Keratinocyte (primary cell): ENCODE results near the gene OCEL1. TPM values are rescaled to one million over a fixed set of nuclear protein-coding genes. Genes with fewer than 3 reads are reported as not detected.
A peak's percentile ranks its signal among the peaks of the same experiment; 100 is the strongest.
"Not testable (repeated sequence)": the region's sequence is repeated elsewhere in the genome, so short reads cannot be mapped to it uniquely, and the experiment has no call there.

Experiments used
- DNase-seq: peaks from one replicate; pipeline ENCODE4 v3.0.0-alpha.2; 2011; ENCODE audit warnings: low read depth, missing footprints, low spot score
- FAIRE-seq: peaks from 2 replicates; lab custom pipeline; 2011; peaks lifted over from hg19 to GRCh38; lab: Jason Lieb, UNC
- H2AFZ ChIP-seq: 2 replicates; pipeline ENCODE4 v1.6.0; 2012; ENCODE audit warnings: low read length, control low read depth, inconsistent platforms; ENCODE audit not compliant: control insufficient read depth
- H3K27ac ChIP-seq: 2 replicates; pipeline ENCODE4 v1.5.1; 2011; ENCODE audit warnings: low read length; ENCODE audit not compliant: control insufficient read depth, insufficient read depth
- H3K27me3 ChIP-seq: 3 replicates; pipeline ENCODE4 v1.6.0; 2011; ENCODE audit warnings: low read length; ENCODE audit not compliant: control insufficient read depth, insufficient read depth; ENCODE audit errors: extremely low read depth
- H3K36me3 ChIP-seq, 2 experiments: 2 replicates in 1 of 2; 3 replicates in 1 of 2; pipeline ENCODE4 v1.5.1; 2011; ENCODE audit warnings: low read length in 2 of 2, mild to moderate bottlenecking in 1 of 2; ENCODE audit not compliant: control insufficient read depth in 2 of 2, insufficient read depth in 2 of 2; ENCODE audit errors: extremely low read depth in 1 of 2
- H3K4me1 ChIP-seq: 3 replicates; pipeline ENCODE4 v1.5.1; 2011; ENCODE audit warnings: low read length; ENCODE audit not compliant: control insufficient read depth, insufficient read depth; ENCODE audit errors: extremely low read depth
- H3K4me2 ChIP-seq: 3 replicates; pipeline ENCODE4 v1.6.0; 2011; ENCODE audit warnings: low read depth, low read length; ENCODE audit not compliant: control insufficient read depth, insufficient read depth; ENCODE audit errors: extremely low read depth
- H3K4me3 ChIP-seq, 3 experiments: fragments of 200-600 bp in 1 of 3; sonication (generic) in 1 of 3; 2 replicates in 2 of 3; 3 replicates in 1 of 3; pipeline ENCODE4 v1.5.1; 2011 to 2016; ENCODE audit warnings: low read length in 3 of 3, mild to moderate bottlenecking in 3 of 3, control low read depth in 2 of 3, inconsistent platforms in 1 of 3, low read depth in 1 of 3, mixed read lengths in 1 of 3, mixed run types in 1 of 3, moderate library complexity in 1 of 3; ENCODE audit not compliant: control insufficient read depth in 2 of 3, insufficient read depth in 2 of 3; ENCODE audit errors: extremely low read depth in 1 of 3
- H3K79me2 ChIP-seq: 2 replicates; pipeline ENCODE4 v1.6.0; 2012; ENCODE audit warnings: low read length; ENCODE audit not compliant: control insufficient read depth, insufficient read depth
- H3K9ac ChIP-seq: 3 replicates; pipeline ENCODE4 v1.6.0; 2011; ENCODE audit warnings: low read length; ENCODE audit not compliant: control insufficient read depth, insufficient read depth; ENCODE audit errors: extremely low read depth
- H3K9me1 ChIP-seq: 3 replicates; pipeline ENCODE4 v1.6.0; 2011; ENCODE audit warnings: low read length; ENCODE audit not compliant: control insufficient read depth, insufficient read depth; ENCODE audit errors: extremely low read depth
- H3K9me3 ChIP-seq: 2 replicates; pipeline ENCODE4 v1.5.1; 2012; ENCODE audit warnings: low read depth, low read length; ENCODE audit not compliant: control insufficient read depth
- H4K20me1 ChIP-seq: 3 replicates; pipeline ENCODE4 v1.6.0; 2011; ENCODE audit warnings: low read length; ENCODE audit not compliant: control insufficient read depth, insufficient read depth; ENCODE audit errors: extremely low read depth
- CTCF ChIP-seq, 3 experiments: IDR thresholded peaks in 1 of 3; conservative IDR thresholded peaks in 1 of 3; optimal IDR thresholded peaks in 1 of 3; 2 replicates in 2 of 3; 3 replicates in 1 of 3; pipeline versions ENCODE3 to v1.5.1; 2011; ENCODE audit warnings: low read length in 3 of 3, mild to moderate bottlenecking in 3 of 3, moderate library complexity in 2 of 3, control low read depth in 1 of 3, inconsistent platforms in 1 of 3; ENCODE audit not compliant: insufficient read depth in 2 of 3; ENCODE audit errors: extremely low read depth in 1 of 3
- EZH2 ChIP-seq: IDR thresholded peaks from one replicate; pipeline ENCODE4 v1.6.1; 2012; ENCODE audit warnings: inconsistent platforms, mild to moderate bottlenecking, low read length, moderate library complexity
- dilution Hi-C: fragments of 300-500 bp; cut with MboI; formaldehyde crosslinking; loops from one replicate; pipeline ENCODE4 v1.7.0; 2020; ENCODE audit warnings: low sequenced_read_pairs; ENCODE audit not compliant: extremely low pct_ligation_motif_present
- polyA plus RNA-seq, 5 experiments: library from polyadenylated mRNA; depleted of rRNA in 3 of 5; stranded (reverse) in 3 of 5; stranded (forward) in 1 of 5; unstranded in 1 of 5; fragments of >200 nt; gene quantifications; 1 replicate in 1 of 5; 2 replicates in 3 of 5; 3 replicates in 1 of 5; pipeline versions ENCODE4 v1.2.1 to v1.2.3, GENCODE V29; 2011 to 2012; ENCODE audit warnings: missing spikeins in 2 of 5, low read depth in 1 of 5, low replicate concordance in 1 of 5

The OCEL1 gene
- polyA plus RNA-seq, 1 donor (not counting 4 experiments of a cell fraction or from before 2014, with no cell fraction given) = 2.2 TPM

- H3K27ac ChIP-seq = peak within 1 kb of the TSS; percentile 91
- peak; percentile 88 for FAIRE-seq
- no peaks in the 10 kb centered on the region for H3K27me3 ChIP-seq
- H2AFZ ChIP-seq = peak within 1 kb of the TSS; percentile 93
- no peaks in the 10 kb centered on the region for H3K9me1 ChIP-seq
- H3K79me2 ChIP-seq = peaks cover 10% of the 10 kb centered on the region
- dilution Hi-C loops = no loop called here
- H3K4me1 ChIP-seq = peaks cover 8% of the 10 kb centered on the region
- H3K4me3 ChIP-seq = peak within 1 kb of the TSS; percentile 61 to 93 (median 90)
- peak within 1 kb of the TSS; percentile 92 for H3K9ac ChIP-seq
- peak; percentile 94 for DNase-seq
- no peaks in the 10 kb centered on the region for H4K20me1 ChIP-seq
- no peaks in the 10 kb centered on the region for H3K9me3 ChIP-seq
- no peak for TF ChIP-seq CTCF (optimal IDR thresholded peaks at IDR 0.05 in 1 of 3, IDR thresholded peaks at IDR 0.05 in 1 of 3, conservative IDR thresholded peaks at IDR 0.05 in 1 of 3; ENCODE audit: extremely low read depth in 1 of 3, insufficient read depth in 2 of 3, low read length in 3 of 3)
- TF ChIP-seq EZH2 = no peak
- H3K4me2 ChIP-seq = peak within 1 kb of the TSS; percentile 99
- H3K36me3 ChIP-seq = peaks cover 10 to 12% of the 10 kb centered on the region in 2 experiments
These were observed 41.2 kb downstream of the OCEL1 start, which contains the start of gene BABAM1 for GRCh38 chr19:17266975-17267788. Gene BABAM1 (plus strand): TSS chr19:17267443. CDS start chr19:17268807, 1,364 bp downstream.

GRCh38 chr19:17268754-17269153, 42.7 kb downstream of the OCEL1 start:
- dilution Hi-C loops = no loop called here
- no peak overlapping the region for H3K4me2 ChIP-seq

GRCh38 chr19:17274892-17275291, 48.9 kb downstream of the OCEL1 start:
- peaks cover 26 to 38% of the 10 kb centered on the region in 2 experiments for H3K36me3 ChIP-seq
- H4K20me1 ChIP-seq, H3K4me2 ChIP-seq, H3K79me2 ChIP-seq, H3K27ac ChIP-seq, H3K27me3 ChIP-seq, H3K9me3 ChIP-seq, FAIRE-seq, H3K9me1 ChIP-seq, DNase-seq, dilution Hi-C loops, H3K4me1 ChIP-seq, H3K9ac ChIP-seq, H3K4me3 ChIP-seq, H2AFZ ChIP-seq: not testable (repeated sequence)

More at GRCh38 chr19:17268754-17269153, 42.7 kb downstream of the OCEL1 start:
- Histone ChIP-seq H3K9me3 (no peaks in the 10 kb centered on the region), H3K4me1 (peaks cover 8% of the 10 kb centered on the region), H2AFZ (no peak overlapping the region), H3K27me3 (no peaks in the 10 kb centered on the region), H3K9ac (no peak overlapping the region), H3K9me1 (no peaks in the 10 kb centered on the region), H4K20me1 (no peaks in the 10 kb centered on the region), H3K79me2 (peaks cover 10% of the 10 kb centered on the region), H3K36me3 (peaks cover 12 to 15% of the 10 kb centered on the region in 2 experiments), H3K4me3 (no peak overlapping the region), H3K27ac (no peak overlapping the region)
- FAIRE-seq = no peak
- DNase-seq = no peak
- no peak for TF ChIP-seq CTCF (optimal IDR thresholded peaks at IDR 0.05 in 1 of 3, IDR thresholded peaks at IDR 0.05 in 1 of 3, conservative IDR thresholded peaks at IDR 0.05 in 1 of 3; ENCODE audit: extremely low read depth in 1 of 3, insufficient read depth in 2 of 3, low read length in 3 of 3)
- no peak for TF ChIP-seq EZH2
